ENCODE measurements around the gene AQP2. TPM values are rescaled to one million over a fixed set of nuclear protein-coding genes. Genes with fewer than 3 reads are reported as not detected.

Gene AQP2
- total RNA-seq, 1 experiment from 2014 or later, result not detected

DNA sequence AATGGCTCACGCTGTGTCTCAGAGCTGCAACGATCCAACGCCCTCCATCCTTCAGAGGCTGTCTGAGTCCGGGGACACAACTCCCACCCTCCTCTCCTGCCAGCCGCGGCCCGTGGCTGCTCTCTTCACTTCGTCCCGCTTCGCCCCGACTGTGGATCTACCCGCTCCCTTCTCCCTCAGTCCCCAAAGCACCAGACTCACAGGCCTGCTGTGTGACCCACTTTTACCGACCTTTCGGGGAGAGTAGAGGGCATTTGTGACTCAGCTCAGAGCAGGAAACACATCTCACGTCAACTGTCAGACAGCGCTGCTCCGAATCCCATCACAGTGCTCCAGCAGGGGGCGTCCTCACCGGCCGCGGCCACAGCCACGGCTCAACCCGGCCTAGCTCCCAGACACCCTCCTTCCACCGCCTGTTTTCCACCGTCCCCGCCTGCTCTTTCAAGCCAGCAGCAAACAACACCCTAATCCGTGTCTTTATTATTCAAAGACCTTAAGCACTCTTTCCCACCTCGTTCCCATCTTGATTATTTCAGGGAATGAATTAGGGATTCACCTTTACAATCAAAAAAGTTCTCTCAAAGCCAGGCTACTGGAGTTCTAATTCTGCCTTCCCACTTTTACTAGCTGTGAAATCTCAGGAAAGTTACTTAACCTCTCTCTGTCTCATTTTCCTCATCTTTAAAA is 5.0 kb upstream of the AQP2 start:
- ChIA-PET RAD21 (ENCODE audit: low non-redundant PET in 1 of 2, low total read pairs in 2 of 2, uncharacterized antibody in 2 of 2, unreplicated experiment in 2 of 2) (interaction anchor here (0.6 to 1.6 kb wide), 7 partner anchors 14 to 1254 kb away, joined by 3 to 6 read pairs (median 3); no protein-coding TSS in a partner anchor), CTCF (interaction anchor here (0.5 to 4.0 kb wide), 24 partner anchors 9 to 322 kb away, joined by 3 to 45 read pairs (median 5); partner anchors contain the start of genes AQP6, PRPF40B and SMARCD1), POLR2A (interaction anchor here (0.5 to 1.9 kb wide), 4 partner anchors 14 to 1921 kb away, joined by 3 to 7 read pairs (median 4); partner anchors contain the start of gene TMBIM6)
- BruUV-seq (replicated peaks), result no TSS peak
- peaks cover 3 to 13% of the 10 kb centered on the region in 2 experiments; a peak in 3 of 4 replicates for H3K4me1 ChIP-seq (ENCODE audit: control insufficient read depth in 1 of 2, insufficient read depth in 2 of 2, low read length in 2 of 2)
- TF ChIP-seq CBX3 (IDR thresholded peaks at IDR 0.05; ENCODE audit: low read depth), result peak; percentile 88
- TF ChIP-seq SRF (IDR thresholded peaks at IDR 0.05; ENCODE audit: low read depth), result no peak
- TF ChIP-seq ZNF274 (IDR thresholded peaks at IDR 0.05; ENCODE audit: low read depth, low read length), result no peak
- peak; percentile 64 for TF ChIP-seq RAD21 (IDR thresholded peaks at IDR 0.05; ENCODE audit: low read depth)
- TF ChIP-seq, protein P1, sequence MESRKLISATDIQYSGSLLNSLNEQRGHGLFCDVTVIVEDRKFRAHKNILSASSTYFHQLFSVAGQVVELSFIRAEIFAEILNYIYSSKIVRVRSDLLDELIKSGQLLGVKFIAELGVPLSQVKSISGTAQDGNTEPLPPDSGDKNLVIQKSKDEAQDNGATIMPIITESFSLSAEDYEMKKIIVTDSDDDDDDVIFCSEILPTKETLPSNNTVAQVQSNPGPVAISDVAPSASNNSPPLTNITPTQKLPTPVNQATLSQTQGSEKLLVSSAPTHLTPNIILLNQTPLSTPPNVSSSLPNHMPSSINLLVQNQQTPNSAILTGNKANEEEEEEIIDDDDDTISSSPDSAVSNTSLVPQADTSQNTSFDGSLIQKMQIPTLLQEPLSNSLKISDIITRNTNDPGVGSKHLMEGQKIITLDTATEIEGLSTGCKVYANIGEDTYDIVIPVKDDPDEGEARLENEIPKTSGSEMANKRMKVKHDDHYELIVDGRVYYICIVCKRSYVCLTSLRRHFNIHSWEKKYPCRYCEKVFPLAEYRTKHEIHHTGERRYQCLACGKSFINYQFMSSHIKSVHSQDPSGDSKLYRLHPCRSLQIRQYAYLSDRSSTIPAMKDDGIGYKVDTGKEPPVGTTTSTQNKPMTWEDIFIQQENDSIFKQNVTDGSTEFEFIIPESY (IDR thresholded peaks at IDR 0.05; ENCODE audit: extremely low read depth, insufficient replicate concordance, low read length), result no peak
- TF ChIP-seq FOSL1 (IDR thresholded peaks at IDR 0.05; ENCODE audit: low read depth), result no peak; the same call in 1 of the 2 replicates
- no peak for TF ChIP-seq EZH2phosphoT487 (IDR thresholded peaks at IDR 0.05; ENCODE audit: borderline replicate concordance)
- no peak for TF ChIP-seq POLR2A (IDR thresholded peaks at IDR 0.05; ENCODE audit: borderline replicate concordance, extremely low read depth, insufficient read depth, insufficient read length)
- TF ChIP-seq, protein P2, sequence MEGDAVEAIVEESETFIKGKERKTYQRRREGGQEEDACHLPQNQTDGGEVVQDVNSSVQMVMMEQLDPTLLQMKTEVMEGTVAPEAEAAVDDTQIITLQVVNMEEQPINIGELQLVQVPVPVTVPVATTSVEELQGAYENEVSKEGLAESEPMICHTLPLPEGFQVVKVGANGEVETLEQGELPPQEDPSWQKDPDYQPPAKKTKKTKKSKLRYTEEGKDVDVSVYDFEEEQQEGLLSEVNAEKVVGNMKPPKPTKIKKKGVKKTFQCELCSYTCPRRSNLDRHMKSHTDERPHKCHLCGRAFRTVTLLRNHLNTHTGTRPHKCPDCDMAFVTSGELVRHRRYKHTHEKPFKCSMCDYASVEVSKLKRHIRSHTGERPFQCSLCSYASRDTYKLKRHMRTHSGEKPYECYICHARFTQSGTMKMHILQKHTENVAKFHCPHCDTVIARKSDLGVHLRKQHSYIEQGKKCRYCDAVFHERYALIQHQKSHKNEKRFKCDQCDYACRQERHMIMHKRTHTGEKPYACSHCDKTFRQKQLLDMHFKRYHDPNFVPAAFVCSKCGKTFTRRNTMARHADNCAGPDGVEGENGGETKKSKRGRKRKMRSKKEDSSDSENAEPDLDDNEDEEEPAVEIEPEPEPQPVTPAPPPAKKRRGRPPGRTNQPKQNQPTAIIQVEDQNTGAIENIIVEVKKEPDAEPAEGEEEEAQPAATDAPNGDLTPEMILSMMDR (IDR thresholded peaks at IDR 0.05 in 2 of 3, conservative IDR thresholded peaks at IDR 0.05 in 1 of 3; ENCODE audit: borderline replicate concordance in 1 of 3, insufficient read depth in 1 of 3, low read depth in 2 of 3, low read length in 2 of 3), result peak; percentile 76 to 93 (median 89)
- TF ChIP-seq TCF7L2 (IDR thresholded peaks at IDR 0.05; ENCODE audit: borderline replicate concordance, extremely low read depth, insufficient read depth, insufficient read length), result no peak
- TF ChIP-seq, protein P3, sequence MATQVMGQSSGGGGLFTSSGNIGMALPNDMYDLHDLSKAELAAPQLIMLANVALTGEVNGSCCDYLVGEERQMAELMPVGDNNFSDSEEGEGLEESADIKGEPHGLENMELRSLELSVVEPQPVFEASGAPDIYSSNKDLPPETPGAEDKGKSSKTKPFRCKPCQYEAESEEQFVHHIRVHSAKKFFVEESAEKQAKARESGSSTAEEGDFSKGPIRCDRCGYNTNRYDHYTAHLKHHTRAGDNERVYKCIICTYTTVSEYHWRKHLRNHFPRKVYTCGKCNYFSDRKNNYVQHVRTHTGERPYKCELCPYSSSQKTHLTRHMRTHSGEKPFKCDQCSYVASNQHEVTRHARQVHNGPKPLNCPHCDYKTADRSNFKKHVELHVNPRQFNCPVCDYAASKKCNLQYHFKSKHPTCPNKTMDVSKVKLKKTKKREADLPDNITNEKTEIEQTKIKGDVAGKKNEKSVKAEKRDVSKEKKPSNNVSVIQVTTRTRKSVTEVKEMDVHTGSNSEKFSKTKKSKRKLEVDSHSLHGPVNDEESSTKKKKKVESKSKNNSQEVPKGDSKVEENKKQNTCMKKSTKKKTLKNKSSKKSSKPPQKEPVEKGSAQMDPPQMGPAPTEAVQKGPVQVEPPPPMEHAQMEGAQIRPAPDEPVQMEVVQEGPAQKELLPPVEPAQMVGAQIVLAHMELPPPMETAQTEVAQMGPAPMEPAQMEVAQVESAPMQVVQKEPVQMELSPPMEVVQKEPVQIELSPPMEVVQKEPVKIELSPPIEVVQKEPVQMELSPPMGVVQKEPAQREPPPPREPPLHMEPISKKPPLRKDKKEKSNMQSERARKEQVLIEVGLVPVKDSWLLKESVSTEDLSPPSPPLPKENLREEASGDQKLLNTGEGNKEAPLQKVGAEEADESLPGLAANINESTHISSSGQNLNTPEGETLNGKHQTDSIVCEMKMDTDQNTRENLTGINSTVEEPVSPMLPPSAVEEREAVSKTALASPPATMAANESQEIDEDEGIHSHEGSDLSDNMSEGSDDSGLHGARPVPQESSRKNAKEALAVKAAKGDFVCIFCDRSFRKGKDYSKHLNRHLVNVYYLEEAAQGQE (IDR thresholded peaks at IDR 0.05; ENCODE audit: low read depth), result no peak
- TF ChIP-seq POLR2AphosphoS5 (IDR thresholded peaks at IDR 0.05; ENCODE audit: low read depth, low read length), result 0 out of 2 replicates have a peak, but pooled peaks have one; percentile 32
- TF ChIP-seq EZH2 (IDR thresholded peaks at IDR 0.05), result no peak
- TF ChIP-seq, protein P4, sequence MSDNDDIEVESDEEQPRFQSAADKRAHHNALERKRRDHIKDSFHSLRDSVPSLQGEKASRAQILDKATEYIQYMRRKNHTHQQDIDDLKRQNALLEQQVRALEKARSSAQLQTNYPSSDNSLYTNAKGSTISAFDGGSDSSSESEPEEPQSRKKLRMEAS (IDR thresholded peaks at IDR 0.05), result peak; percentile 35
- 0 out of 2 replicates have a peak, but pooled peaks have one; percentile 28 for TF ChIP-seq ZFX (IDR thresholded peaks at IDR 0.05)
- TF ChIP-seq, protein P5, sequence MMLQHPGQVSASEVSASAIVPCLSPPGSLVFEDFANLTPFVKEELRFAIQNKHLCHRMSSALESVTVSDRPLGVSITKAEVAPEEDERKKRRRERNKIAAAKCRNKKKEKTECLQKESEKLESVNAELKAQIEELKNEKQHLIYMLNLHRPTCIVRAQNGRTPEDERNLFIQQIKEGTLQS (IDR thresholded peaks at IDR 0.05), result no peak
- H3K9me2 ChIP-seq (ENCODE audit: insufficient read depth), result no peaks in the 10 kb centered on the region
- no peak overlapping the region for H3K27ac ChIP-seq (ENCODE audit: low read depth, low read length)
- intact Hi-C loops (cut with micrococcal nuclease), result no loop called here
- no peak overlapping the region for H3K4me3 ChIP-seq (replicated peaks in 1 of 2; ENCODE audit: low read depth in 1 of 2, low read length in 2 of 2)
- H2AFZ ChIP-seq (ENCODE audit: low read depth, low read length, poor library complexity, severe bottlenecking), result peak overlapping the region; percentile 97
- 0 out of 2 replicates have a peak overlapping the region, but pooled peaks have one; percentile 18 for H3K9ac ChIP-seq (ENCODE audit: low read length)
- no peaks in the 10 kb centered on the region for H3K36me3 ChIP-seq (ENCODE audit: control insufficient read depth in 1 of 2, insufficient read depth in 2 of 2, low read length in 2 of 2)
- no peaks in the 10 kb centered on the region for H4K20me1 ChIP-seq (ENCODE audit: insufficient read depth)
- ATAC-seq (peak; percentile 99), DNase-seq (ENCODE audit: low read depth, low spot score) (peak; percentile 62)
- H3K4me2 ChIP-seq (ENCODE audit: low read length), result peak overlapping the region; percentile 57
- H3K9me3 ChIP-seq (ENCODE audit: control insufficient read depth in 1 of 2, insufficient read depth in 1 of 2, low read depth in 1 of 2, low read length in 2 of 2), result no peaks in the 10 kb centered on the region
- H3K79me2 ChIP-seq (ENCODE audit: insufficient read depth, low read length), result no peaks in the 10 kb centered on the region
- no peaks in the 10 kb centered on the region for H3K27me3 ChIP-seq (ENCODE audit: insufficient read depth, low read length)

Data from HCT116 (cell line).